Astrocyte (in vitro differentiated cells and primary cell): ENCODE measurements around the gene ODF4.

Source experiments
- CTCF ChIP-seq: IDR thresholded peaks from 2 replicates; pipeline ENCODE4 v1.5.1; 2011; ENCODE audit warnings: low read depth, mild to moderate bottlenecking, inconsistent platforms, low read length, moderate library complexity; ENCODE audit not compliant: insufficient read depth
- EZH2 ChIP-seq: IDR thresholded peaks from 2 replicates; pipeline ENCODE4 v1.6.1; 2012; ENCODE audit warnings: mild to moderate bottlenecking, low read length, inconsistent platforms; ENCODE audit not compliant: insufficient read depth

DNA sequence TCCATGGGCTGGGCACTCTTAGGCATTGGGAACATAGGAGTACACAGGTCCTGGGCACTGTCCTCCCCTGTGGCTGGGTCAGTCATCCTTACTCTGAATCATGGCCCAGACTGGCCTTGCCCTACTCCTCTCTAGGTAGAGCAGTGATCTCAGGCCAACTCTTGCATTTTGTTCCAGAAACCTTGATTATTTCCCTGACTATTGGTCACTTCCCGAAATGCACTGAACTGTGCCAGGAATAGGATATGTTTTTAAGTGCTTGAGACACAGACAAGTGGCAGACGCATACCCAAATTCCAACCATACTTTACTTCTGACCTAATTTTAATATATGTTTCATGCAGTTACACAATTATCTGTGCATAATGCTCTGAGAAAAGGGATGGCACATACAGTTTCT lies 26.6 kb downstream of the ODF4 start:
- TF ChIP-seq CTCF = no peak
- TF ChIP-seq EZH2 = no peak
